Measurements from ENCODE around the gene PEBP1. TPM values are rescaled to one million over a fixed set of nuclear protein-coding genes. Genes with fewer than 3 reads are reported as not detected.
A peak's percentile ranks its signal among the peaks of the same experiment; 100 is the strongest.

PEBP1 gene
- total RNA-seq, 1 donor from 2014 or later: 216 TPM

- no peaks in the 10 kb centered on the region for H3K9me3 Mint-ChIP-seq (ENCODE audit: unreplicated experiment)
- no peak overlapping the region for H3K27ac Mint-ChIP-seq (ENCODE audit: unreplicated experiment)
- H3K36me3 Mint-ChIP-seq (ENCODE audit: unreplicated experiment): peaks cover 9% of the 10 kb centered on the region
- peaks cover 52% of the 10 kb centered on the region for H3K4me1 Mint-ChIP-seq (ENCODE audit: unreplicated experiment)
- no peak for DNase-seq (ENCODE audit: extremely low spot score, unreplicated experiment)
- no peaks in the 10 kb centered on the region for H3K27me3 Mint-ChIP-seq (ENCODE audit: unreplicated experiment)
- H3K4me3 Mint-ChIP-seq (ENCODE audit: unreplicated experiment): no peak overlapping the region
- TF ChIP-seq CTCF (IDR thresholded peaks at IDR 0.05): no peak
These were observed 49.9 kb downstream of the PEBP1 start for GRCh38 chr12:118185602-118186397.

GRCh38 chr12:118187751-118188435 is 52.0 kb downstream of the PEBP1 start:
- H3K4me3 Mint-ChIP-seq (ENCODE audit: unreplicated experiment): peak overlapping the region; percentile 33

GRCh38 chr12:118188690-118189371 is 52.9 kb downstream of the PEBP1 start:
- no peak for TF ChIP-seq CTCF (IDR thresholded peaks at IDR 0.05)
- Mint-ChIP-seq H3K9me3 (ENCODE audit: unreplicated experiment) (no peaks in the 10 kb centered on the region), H3K36me3 (ENCODE audit: unreplicated experiment) (peaks cover 2% of the 10 kb centered on the region), H3K27ac (ENCODE audit: unreplicated experiment) (peak overlapping the region; percentile 94), H3K4me1 (ENCODE audit: unreplicated experiment) (peaks cover 36% of the 10 kb centered on the region), H3K27me3 (ENCODE audit: unreplicated experiment) (no peaks in the 10 kb centered on the region), H3K4me3 (ENCODE audit: unreplicated experiment) (peak overlapping the region; percentile 48)
- DNase-seq (ENCODE audit: extremely low spot score, unreplicated experiment): no peak

More at GRCh38 chr12:118187751-118188435, 52.0 kb downstream of the PEBP1 start:
- Mint-ChIP-seq H3K36me3 (ENCODE audit: unreplicated experiment) (peaks cover 2% of the 10 kb centered on the region), H3K27me3 (ENCODE audit: unreplicated experiment) (no peaks in the 10 kb centered on the region), H3K9me3 (ENCODE audit: unreplicated experiment) (no peaks in the 10 kb centered on the region), H3K27ac (ENCODE audit: unreplicated experiment) (peak overlapping the region; percentile 6), H3K4me1 (ENCODE audit: unreplicated experiment) (peaks cover 46% of the 10 kb centered on the region)
- no peak for DNase-seq (ENCODE audit: extremely low spot score, unreplicated experiment)
- TF ChIP-seq CTCF (IDR thresholded peaks at IDR 0.05): no peak

- Mint-ChIP-seq H3K36me3 (ENCODE audit: unreplicated experiment) (peaks cover 4% of the 10 kb centered on the region), H3K4me3 (ENCODE audit: unreplicated experiment) (peak overlapping the region; percentile 78), H3K9me3 (ENCODE audit: unreplicated experiment) (no peaks in the 10 kb centered on the region), H3K4me1 (ENCODE audit: unreplicated experiment) (peaks cover 35% of the 10 kb centered on the region), H3K27me3 (ENCODE audit: unreplicated experiment) (no peaks in the 10 kb centered on the region), H3K27ac (ENCODE audit: unreplicated experiment) (peak overlapping the region; percentile 94)
- no peak for DNase-seq (ENCODE audit: extremely low spot score, unreplicated experiment)
- no peak for TF ChIP-seq CTCF (IDR thresholded peaks at IDR 0.05)
These were observed 53.8 kb downstream of the PEBP1 start for GRCh38 chr12:118189741-118190191.
